ENCODE results near the gene PDE4C.

Gene PDE4C

GRCh38 chr19:18254546-18255503, 28.6 kb upstream of the PDE4C start:
- no peak for DNase-seq (ENCODE audit: low read depth in 2 of 2)

GRCh38 chr19:18253716-18254115, 27.5 kb upstream of the PDE4C start:
- no peak for DNase-seq (ENCODE audit: low read depth in 2 of 2)

GRCh38 chr19:18253130-18253529, 26.9 kb upstream of the PDE4C start:
- DNase-seq (ENCODE audit: low read depth in 2 of 2): no peak

GRCh38 chr19:18252370-18252717, 26.1 kb upstream of the PDE4C start:
- DNase-seq (ENCODE audit: low read depth in 2 of 2): no peak

- DNase-seq (ENCODE audit: low read depth in 2 of 2): peak; percentile 17 to 21
Measured at GRCh38 chr19:18251587-18252369, 25.5 kb upstream of the PDE4C start.

- DNase-seq (ENCODE audit: low read depth in 2 of 2): no peak
Measured at GRCh38 chr19:18249834-18250233, 23.6 kb upstream of the PDE4C start.

GRCh38 chr19:18245297-18245696, 19.1 kb upstream of the PDE4C start:
- no peak for DNase-seq (ENCODE audit: low read depth in 2 of 2)

- no peak for DNase-seq (ENCODE audit: low read depth in 2 of 2)
Measured at GRCh38 chr19:18239303-18239702, 13.1 kb upstream of the PDE4C start.

GRCh38 chr19:18234194-18234593, 8.0 kb upstream of the PDE4C start:
- no peak for DNase-seq (ENCODE audit: low read depth in 2 of 2)

- DNase-seq (ENCODE audit: low read depth in 2 of 2): no peak
Measured at GRCh38 chr19:18233224-18233825, 7.1 kb upstream of the PDE4C start.

- no peak for DNase-seq (ENCODE audit: low read depth in 2 of 2)
Measured at GRCh38 chr19:18232540-18233223, 6.4 kb upstream of the PDE4C start.

GRCh38 chr19:18231775-18232174, 5.5 kb upstream of the PDE4C start:
- no peak for DNase-seq (ENCODE audit: low read depth in 2 of 2)

- DNase-seq (ENCODE audit: low read depth in 2 of 2): no peak
Measured at GRCh38 chr19:18230941-18231734, 4.9 kb upstream of the PDE4C start.

- no peak for DNase-seq (ENCODE audit: low read depth in 2 of 2)
Measured at GRCh38 chr19:18229915-18230314, 3.7 kb upstream of the PDE4C start.

GRCh38 chr19:18229474-18229873, 3.2 kb upstream of the PDE4C start:
- DNase-seq (ENCODE audit: low read depth in 2 of 2): no peak

- DNase-seq (ENCODE audit: low read depth in 2 of 2): no peak
Measured at GRCh38 chr19:18227781-18228271, 1.6 kb upstream of the PDE4C start.

- DNase-seq (ENCODE audit: low read depth in 2 of 2): no peak
Measured at GRCh38 chr19:18226956-18227780, 930 bp upstream of the PDE4C start.

GRCh38 chr19:18225355-18225701, 910 bp downstream of the PDE4C start:
- no peak for DNase-seq (ENCODE audit: low read depth in 2 of 2)

- peak; percentile 86 to 87 for DNase-seq (ENCODE audit: low read depth in 2 of 2)
Measured at GRCh38 chr19:18224525-18225354, 1.5 kb downstream of the PDE4C start.

All from fibroblast of skin of left biceps (primary cell).